SJCRH30 (cell line): Measurements from ENCODE around the gene SLC35E3. TPM values are rescaled to one million over a fixed set of nuclear protein-coding genes. Genes with fewer than 3 reads are reported as not detected.

ENCODE experiments used
- DNase-seq, 2 experiments: peaks; one replicate each; pipeline ENCODE4 v3.0.0-alpha.2; 2015 to 2020
- H3K27ac ChIP-seq: fragments of 250-450 bp; sonication (Bioruptor Pico); 2 replicates; pipeline ENCODE4 v1.5.1; 2020; ENCODE audit warnings: mild to moderate bottlenecking, moderate library complexity
- H3K27me3 ChIP-seq: fragments of 250-450 bp; sonication (Bioruptor Pico); 2 replicates; pipeline ENCODE4 v1.5.1; 2020; ENCODE audit warnings: mild to moderate bottlenecking, moderate library complexity
- H3K36me3 ChIP-seq: fragments of 250-450 bp; sonication (Bioruptor Pico); 2 replicates; pipeline ENCODE4 v1.5.1; 2020; ENCODE audit warnings: mild to moderate bottlenecking, moderate library complexity
- H3K4me1 ChIP-seq: fragments of 250-450 bp; sonication (Bioruptor Pico); 2 replicates; pipeline ENCODE4 v1.5.1; 2020; ENCODE audit warnings: mild to moderate bottlenecking, moderate library complexity
- H3K4me3 ChIP-seq: fragments of 250-450 bp; sonication (Bioruptor Pico); 2 replicates; pipeline ENCODE4 v1.5.1; 2020; ENCODE audit warnings: mild to moderate bottlenecking, moderate library complexity
- H3K9me3 ChIP-seq: fragments of 250-450 bp; sonication (Bioruptor Pico); replicated peaks from 2 replicates; pipeline ENCODE4 v1.5.1; 2020; ENCODE audit warnings: mild to moderate bottlenecking, moderate library complexity
- total RNA-seq: library from RNA; depleted of rRNA; stranded (reverse); fragments of >200 nt; shearing (Covaris generic); gene quantifications from 2 replicates; pipeline ENCODE4 v1.2.3, GENCODE V29; 2014; rRNA removed

SLC35E3 gene
- 8.6 and 10.5 TPM in 2 replicates for total RNA-seq

- H3K27me3 ChIP-seq = no peaks in the 10 kb centered on the region
- DNase-seq = peak; percentile 95
- H3K4me1 ChIP-seq = peaks cover 5% of the 10 kb centered on the region
- H3K9me3 ChIP-seq = no peaks in the 10 kb centered on the region
- peak within 1 kb of the TSS; percentile 69 for H3K27ac ChIP-seq
- peak within 1 kb of the TSS; percentile 76 for H3K4me3 ChIP-seq
- H3K36me3 ChIP-seq = peaks cover 25% of the 10 kb centered on the region
Observed at GRCh38 chr12:68745904-68746571, at the start of gene SLC35E3. TSS of gene SLC35E3 (plus strand) at chr12:68746176. CDS start at chr12:68746378, 202 bp downstream.

DNA sequence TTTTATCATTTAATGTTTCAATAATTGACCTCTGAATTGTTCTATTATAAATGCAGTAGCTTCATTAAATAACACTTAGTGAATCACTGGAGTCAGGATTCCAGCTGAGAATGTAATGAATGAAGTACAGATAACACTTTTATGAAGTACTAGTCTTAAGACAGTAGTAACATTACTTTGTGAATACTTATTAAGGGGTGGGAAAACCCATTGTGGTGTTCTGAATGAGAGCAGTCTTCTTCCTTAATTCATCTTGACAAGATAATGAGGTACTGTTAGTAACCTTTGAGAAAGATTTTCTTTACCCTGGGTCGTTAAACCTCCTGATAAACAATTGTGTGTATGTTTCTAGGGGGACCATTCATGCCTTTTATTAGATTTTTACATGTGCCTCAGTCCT lies 46.5 kb upstream of the SLC35E3 start:
- Histone ChIP-seq H3K27me3 (no peaks in the 10 kb centered on the region), H3K4me1 (no peaks in the 10 kb centered on the region), H3K4me3 (no peak overlapping the region), H3K36me3 (peaks cover 69% of the 10 kb centered on the region), H3K27ac (no peak overlapping the region), H3K9me3 (no peaks in the 10 kb centered on the region)
- DNase-seq = no peak

DNA sequence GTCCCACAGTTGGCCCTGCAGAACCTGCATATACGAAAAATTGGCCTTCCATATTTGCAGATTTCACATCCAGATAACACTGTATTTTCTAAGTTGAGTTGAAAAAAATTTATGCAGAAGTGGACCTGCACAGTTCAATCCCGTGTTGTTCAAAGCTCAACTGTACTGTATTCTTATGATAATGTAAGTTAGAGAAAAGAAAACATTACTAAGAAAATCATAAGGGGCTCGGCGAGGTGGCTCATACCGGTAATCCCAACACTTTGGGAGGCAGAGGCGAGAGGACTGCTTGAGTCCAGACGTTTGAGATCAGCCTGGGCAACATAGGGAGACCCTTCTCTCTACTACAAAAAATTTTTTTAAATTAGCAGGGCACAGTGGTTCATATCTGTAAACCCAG lies 18.2 kb upstream of the SLC35E3 start:
- H3K36me3 ChIP-seq = peaks cover 74% of the 10 kb centered on the region
- no peak overlapping the region for H3K4me3 ChIP-seq
- no peak overlapping the region for H3K27ac ChIP-seq
- no peaks in the 10 kb centered on the region for H3K27me3 ChIP-seq
- H3K9me3 ChIP-seq = no peaks in the 10 kb centered on the region
- H3K4me1 ChIP-seq = no peaks in the 10 kb centered on the region
- DNase-seq = no peak

GRCh38 chr12:68733661-68734071 lies 12.3 kb upstream of the SLC35E3 start:
- Histone ChIP-seq H3K36me3 (peaks cover 73% of the 10 kb centered on the region), H3K4me1 (no peaks in the 10 kb centered on the region), H3K27ac (no peak overlapping the region), H3K27me3 (no peaks in the 10 kb centered on the region), H3K9me3 (no peaks in the 10 kb centered on the region), H3K4me3 (no peak overlapping the region)
- DNase-seq = no peak

DNA sequence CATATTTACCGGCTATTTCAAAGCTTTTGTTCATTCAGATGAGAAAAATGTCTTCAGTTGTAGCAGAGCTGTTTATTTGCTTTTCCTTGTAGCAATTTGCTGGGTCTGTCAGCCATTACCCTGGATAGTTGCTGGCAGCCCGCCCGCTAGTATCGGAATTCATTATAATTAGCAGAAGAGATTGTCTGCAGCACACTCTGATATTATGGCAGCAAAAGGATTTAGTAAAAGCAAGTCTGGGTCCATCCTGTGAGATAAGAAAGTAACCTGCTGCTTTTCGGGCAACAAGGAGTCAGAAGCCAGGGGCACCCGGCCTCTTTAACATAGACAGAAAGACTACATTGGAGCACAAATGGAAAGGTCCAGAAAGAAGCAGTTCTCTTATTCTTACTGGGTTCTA lies 6.1 kb upstream of the SLC35E3 start:
- DNase-seq = no peak
- H3K4me1 ChIP-seq = no peaks in the 10 kb centered on the region
- H3K4me3 ChIP-seq = no peak overlapping the region
- peaks cover 47% of the 10 kb centered on the region for H3K36me3 ChIP-seq
- H3K9me3 ChIP-seq = no peaks in the 10 kb centered on the region
- H3K27me3 ChIP-seq = no peaks in the 10 kb centered on the region
- H3K27ac ChIP-seq = no peak overlapping the region

DNA sequence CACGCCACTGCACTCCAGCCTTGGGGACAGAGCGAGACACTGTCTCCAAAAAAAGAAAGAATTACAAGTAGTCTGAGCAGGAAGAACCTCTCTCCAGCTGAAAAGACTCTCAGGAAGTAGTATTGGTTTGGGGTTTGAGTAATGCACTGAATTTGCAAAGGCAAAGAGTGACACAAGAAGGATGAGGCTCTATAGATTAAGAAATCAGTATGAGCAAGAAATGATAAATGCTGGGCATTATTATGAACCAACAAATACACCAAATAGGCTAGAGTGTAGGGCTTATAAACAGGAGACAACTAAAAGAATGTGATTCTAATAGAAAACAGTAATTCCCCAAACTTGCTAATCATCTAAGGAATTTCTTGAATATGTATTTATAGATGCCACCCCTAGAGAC lies 2.6 kb upstream of the SLC35E3 start:
- H3K27ac ChIP-seq = no peak overlapping the region

GRCh38 chr12:68745376-68745903 lies 536 bp upstream of the SLC35E3 start:
- Histone ChIP-seq H3K9me3 (no peaks in the 10 kb centered on the region), H3K4me3 (peak overlapping the region; percentile 76), H3K4me1 (peaks cover 5% of the 10 kb centered on the region), H3K27me3 (no peaks in the 10 kb centered on the region), H3K36me3 (peaks cover 23% of the 10 kb centered on the region), H3K27ac (peak overlapping the region; percentile 69)
- no peak for DNase-seq

More for the DNA sequence above, 2.6 kb upstream of the SLC35E3 start:
- Histone ChIP-seq H3K9me3 (no peaks in the 10 kb centered on the region), H3K4me1 (peaks cover 5% of the 10 kb centered on the region), H3K4me3 (no peak overlapping the region), H3K27me3 (no peaks in the 10 kb centered on the region), H3K36me3 (peaks cover 24% of the 10 kb centered on the region)
- no peak for DNase-seq

DNA sequence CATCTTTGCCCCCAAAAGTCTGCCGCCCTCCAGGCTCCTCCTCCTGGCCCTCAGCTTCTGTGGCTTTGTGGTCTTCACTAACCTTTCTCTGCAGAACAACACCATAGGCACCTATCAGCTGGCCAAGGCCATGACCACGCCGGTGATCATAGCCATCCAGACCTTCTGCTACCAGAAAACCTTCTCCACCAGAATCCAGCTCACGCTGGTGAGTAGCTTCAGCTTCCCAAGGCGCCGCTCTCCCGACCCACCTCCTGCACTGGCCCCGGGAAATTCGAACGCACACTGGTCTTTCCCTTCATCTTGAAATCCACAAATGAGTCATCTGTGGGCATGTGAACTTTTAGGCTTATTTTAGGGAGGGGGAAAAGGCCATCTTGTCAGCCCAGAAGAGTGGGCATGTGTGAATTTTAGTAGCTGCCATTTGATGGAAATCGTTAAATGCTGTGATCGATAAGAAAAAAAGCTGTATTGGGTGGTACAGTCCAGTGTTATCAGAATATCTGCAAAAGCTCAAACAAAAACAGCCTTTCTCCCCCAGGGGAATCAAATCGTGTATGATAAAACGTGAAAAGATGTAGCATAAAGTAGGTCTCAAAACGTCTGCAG lies 700 bp downstream of the SLC35E3 start:
- peaks cover 24% of the 10 kb centered on the region for H3K36me3 ChIP-seq
- no peaks in the 10 kb centered on the region for H3K27me3 ChIP-seq
- no peaks in the 10 kb centered on the region for H3K9me3 ChIP-seq
- peak; percentile 64 to 72 for DNase-seq
- H3K27ac ChIP-seq = peak overlapping the region; percentile 69
- H3K4me1 ChIP-seq = peaks cover 5% of the 10 kb centered on the region
- H3K4me3 ChIP-seq = peak overlapping the region; percentile 76

- Histone ChIP-seq H3K4me1 (peaks cover 5% of the 10 kb centered on the region), H3K4me3 (no peak overlapping the region), H3K27me3 (no peaks in the 10 kb centered on the region), H3K9me3 (no peaks in the 10 kb centered on the region), H3K36me3 (peaks cover 34% of the 10 kb centered on the region), H3K27ac (no peak overlapping the region)
- no peak for DNase-seq
Observed at GRCh38 chr12:68749443-68749842, 3.5 kb downstream of the SLC35E3 start.

GRCh38 chr12:68749861-68750260 lies 3.9 kb downstream of the SLC35E3 start:
- Histone ChIP-seq H3K27ac (no peak overlapping the region), H3K9me3 (no peaks in the 10 kb centered on the region), H3K27me3 (no peaks in the 10 kb centered on the region), H3K4me3 (no peak overlapping the region), H3K4me1 (peaks cover 5% of the 10 kb centered on the region), H3K36me3 (peaks cover 38% of the 10 kb centered on the region)
- DNase-seq = no peak

DNA sequence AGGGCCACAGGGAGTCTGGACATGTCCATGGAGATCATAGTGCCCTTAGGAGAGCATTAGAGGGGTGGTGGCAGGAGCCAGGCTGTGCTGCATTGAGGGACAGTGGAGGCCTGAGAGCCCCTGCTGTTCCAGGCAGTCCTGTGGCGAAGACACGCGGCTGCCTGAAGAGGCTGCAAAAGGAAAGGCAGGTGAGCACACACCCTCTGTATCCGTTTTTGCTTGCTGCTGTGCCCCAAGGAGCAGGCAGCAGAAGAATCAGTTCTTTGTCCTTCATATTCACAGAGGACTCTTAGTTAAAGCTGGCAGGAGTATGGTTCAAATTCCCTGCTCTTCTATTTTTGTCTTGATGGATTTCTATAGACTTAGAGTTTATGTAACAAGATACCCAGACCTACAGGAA lies 4.5 kb downstream of the SLC35E3 start:
- Histone ChIP-seq H3K27ac (no peak overlapping the region), H3K36me3 (peaks cover 44% of the 10 kb centered on the region), H3K27me3 (no peaks in the 10 kb centered on the region), H3K4me1 (peaks cover 5% of the 10 kb centered on the region), H3K9me3 (no peaks in the 10 kb centered on the region), H3K4me3 (no peak overlapping the region)
- peak; percentile 13 to 53 for DNase-seq

DNA sequence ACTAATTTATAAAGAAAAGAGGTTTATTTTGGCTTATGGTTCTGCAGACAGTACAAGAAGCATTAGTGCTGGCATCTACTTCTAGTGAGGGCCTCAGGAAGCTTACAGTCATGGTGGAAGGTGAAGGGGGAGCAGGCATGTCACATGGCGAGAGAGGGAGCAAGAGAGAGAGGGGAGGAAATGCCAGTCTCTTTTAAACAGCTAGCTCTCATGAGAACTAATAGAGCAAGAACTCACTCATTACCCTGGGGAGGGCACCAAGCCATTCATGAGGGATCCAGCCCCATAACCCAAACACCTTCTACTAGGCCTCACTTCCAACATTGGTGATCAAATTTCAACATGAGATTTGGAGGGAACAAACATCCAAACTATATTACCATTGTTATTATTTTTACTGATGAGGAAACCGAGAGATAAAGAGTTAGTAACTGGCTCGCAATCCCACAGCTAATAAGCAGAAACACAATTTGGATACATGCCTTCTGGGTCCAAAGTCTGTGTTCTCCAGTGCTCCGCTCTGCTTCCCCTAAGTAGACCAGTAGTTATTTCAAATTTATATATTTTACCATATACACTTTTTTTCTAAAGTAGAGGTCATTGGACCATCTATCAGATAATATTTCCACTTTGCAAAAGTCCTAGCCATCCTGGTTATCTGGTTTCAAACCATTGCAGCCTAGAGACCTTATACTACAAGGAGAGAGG lies 9.7 kb downstream of the SLC35E3 start:
- Histone ChIP-seq H3K9me3 (no peaks in the 10 kb centered on the region), H3K27me3 (no peaks in the 10 kb centered on the region), H3K27ac (no peak overlapping the region), H3K36me3 (peaks cover 57% of the 10 kb centered on the region), H3K4me3 (no peak overlapping the region), H3K4me1 (no peaks in the 10 kb centered on the region)
- DNase-seq = no peak

DNA sequence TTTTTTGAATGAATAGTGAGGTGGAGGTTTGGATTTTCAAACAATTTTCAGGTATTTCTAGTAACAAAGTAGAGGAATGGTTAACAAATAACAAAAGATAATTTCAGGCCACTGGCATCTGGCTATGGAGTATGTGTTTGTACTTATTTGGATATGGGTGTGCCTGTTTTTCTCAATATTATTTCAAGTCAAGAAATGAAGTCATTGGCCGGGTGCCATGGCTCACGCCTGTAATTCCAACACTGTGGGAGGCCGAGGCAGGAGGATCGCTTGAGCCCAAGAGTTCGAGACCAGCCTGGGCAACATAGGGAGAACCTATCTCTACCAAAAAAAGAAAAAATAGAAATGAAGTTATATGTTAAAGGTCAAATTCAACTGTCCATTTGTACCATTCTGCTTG lies 13.9 kb downstream of the SLC35E3 start:
- peaks cover 30% of the 10 kb centered on the region for H3K36me3 ChIP-seq
- H3K4me3 ChIP-seq = no peak overlapping the region
- no peak for DNase-seq
- no peak overlapping the region for H3K27ac ChIP-seq
- no peaks in the 10 kb centered on the region for H3K4me1 ChIP-seq
- no peaks in the 10 kb centered on the region for H3K9me3 ChIP-seq
- no peaks in the 10 kb centered on the region for H3K27me3 ChIP-seq

- H3K4me3 ChIP-seq = no peak overlapping the region
- no peaks in the 10 kb centered on the region for H3K4me1 ChIP-seq
- no peaks in the 10 kb centered on the region for H3K9me3 ChIP-seq
- DNase-seq = no peak
- H3K27me3 ChIP-seq = no peaks in the 10 kb centered on the region
- peaks cover 19% of the 10 kb centered on the region for H3K36me3 ChIP-seq
- no peak overlapping the region for H3K27ac ChIP-seq
Observed at GRCh38 chr12:68760806-68761441, 14.9 kb downstream of the SLC35E3 start.

- no peaks in the 10 kb centered on the region for H3K27me3 ChIP-seq
- H3K4me3 ChIP-seq = no peak overlapping the region
- H3K9me3 ChIP-seq = no peaks in the 10 kb centered on the region
- no peak for DNase-seq
- H3K4me1 ChIP-seq = no peaks in the 10 kb centered on the region
- H3K36me3 ChIP-seq = peaks cover 16% of the 10 kb centered on the region
- H3K27ac ChIP-seq = no peak overlapping the region
Observed at GRCh38 chr12:68761442-68761812, 15.5 kb downstream of the SLC35E3 start.
